Osteocyte (in vitro differentiated cells): ENCODE results near the gene LYL1. TPM values are rescaled to one million over a fixed set of nuclear protein-coding genes. Genes with fewer than 3 reads are reported as not detected.

ENCODE experiments used
- DNase-seq: peaks from one replicate; pipeline ENCODE4 v3.0.0; 2021; ENCODE audit warnings: mixed read lengths; ENCODE audit not compliant: unreplicated experiment; ENCODE audit errors: extremely low spot score
- H3K27ac Mint-ChIP-seq: one replicate; pipeline ENCODE4 v1.8.0; 2021; ENCODE audit warnings: mild to moderate bottlenecking, mixed read lengths; ENCODE audit not compliant: unreplicated experiment
- H3K27me3 Mint-ChIP-seq: one replicate; pipeline ENCODE4 v1.8.0; 2021; ENCODE audit warnings: mixed read lengths; ENCODE audit not compliant: unreplicated experiment
- H3K36me3 Mint-ChIP-seq: one replicate; pipeline ENCODE4 v1.8.0; 2021; ENCODE audit warnings: mixed read lengths; ENCODE audit not compliant: unreplicated experiment
- H3K4me1 Mint-ChIP-seq: one replicate; pipeline ENCODE4 v1.8.0; 2021; ENCODE audit warnings: mixed read lengths; ENCODE audit not compliant: unreplicated experiment
- H3K4me3 Mint-ChIP-seq: one replicate; pipeline ENCODE4 v1.8.0; 2021; ENCODE audit warnings: mild to moderate bottlenecking, moderate library complexity, mixed read lengths; ENCODE audit not compliant: unreplicated experiment
- H3K9me3 Mint-ChIP-seq: one replicate; pipeline ENCODE4 v1.8.0; 2021; ENCODE audit warnings: mixed read lengths; ENCODE audit not compliant: unreplicated experiment
- total RNA-seq: library from RNA; stranded (reverse); gene quantifications from 2 replicates; pipeline ENCODE4 v1.2.1, GENCODE V29; 2021
- TF ChIP-seq, protein P1 (sequence below): fragments of 200-600 bp; sonication (generic); IDR thresholded peaks from 2 replicates; pipeline ENCODE4 v1.5.0; 2021; ENCODE audit warnings: antibody characterized with exemption, mild to moderate bottlenecking, moderate library complexity

LYL1 gene
- total RNA-seq, 1 donor from 2014 or later: not detected

DNA sequence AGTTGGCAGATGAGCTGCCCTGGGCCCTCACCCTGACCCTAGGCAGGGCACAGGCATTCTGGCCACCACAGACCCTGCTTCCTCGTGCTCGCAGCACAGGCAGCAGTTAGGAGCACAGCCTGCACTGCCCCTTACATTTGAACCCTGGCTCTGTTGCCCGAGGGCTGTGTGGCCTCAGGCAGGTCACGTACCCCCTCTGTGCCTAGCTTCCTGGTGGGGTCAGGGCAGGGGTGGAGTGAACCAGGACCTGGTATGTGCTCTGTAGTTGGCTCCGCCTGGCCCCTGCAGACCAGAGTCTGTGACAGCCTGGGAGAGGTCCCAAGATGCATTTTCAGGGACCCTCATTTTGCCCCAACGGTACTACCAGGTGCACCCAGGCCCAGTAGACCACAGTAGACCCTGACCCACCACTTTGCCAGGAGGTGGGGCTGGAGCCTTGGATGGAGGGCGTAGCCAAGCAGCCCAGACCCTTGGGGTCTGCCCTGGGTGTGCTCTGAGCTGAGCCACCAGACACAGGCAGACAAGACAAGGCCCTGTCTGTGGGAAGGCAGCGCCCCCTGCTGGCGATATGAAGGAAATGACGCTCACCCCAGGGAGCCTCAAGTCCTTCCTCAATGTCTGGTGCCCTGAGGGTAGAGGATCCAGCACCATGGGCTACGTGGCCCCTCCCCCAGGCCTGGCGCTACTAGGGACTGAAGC lies 9.1 kb downstream of the LYL1 start:
- TF ChIP-seq, protein P1, sequence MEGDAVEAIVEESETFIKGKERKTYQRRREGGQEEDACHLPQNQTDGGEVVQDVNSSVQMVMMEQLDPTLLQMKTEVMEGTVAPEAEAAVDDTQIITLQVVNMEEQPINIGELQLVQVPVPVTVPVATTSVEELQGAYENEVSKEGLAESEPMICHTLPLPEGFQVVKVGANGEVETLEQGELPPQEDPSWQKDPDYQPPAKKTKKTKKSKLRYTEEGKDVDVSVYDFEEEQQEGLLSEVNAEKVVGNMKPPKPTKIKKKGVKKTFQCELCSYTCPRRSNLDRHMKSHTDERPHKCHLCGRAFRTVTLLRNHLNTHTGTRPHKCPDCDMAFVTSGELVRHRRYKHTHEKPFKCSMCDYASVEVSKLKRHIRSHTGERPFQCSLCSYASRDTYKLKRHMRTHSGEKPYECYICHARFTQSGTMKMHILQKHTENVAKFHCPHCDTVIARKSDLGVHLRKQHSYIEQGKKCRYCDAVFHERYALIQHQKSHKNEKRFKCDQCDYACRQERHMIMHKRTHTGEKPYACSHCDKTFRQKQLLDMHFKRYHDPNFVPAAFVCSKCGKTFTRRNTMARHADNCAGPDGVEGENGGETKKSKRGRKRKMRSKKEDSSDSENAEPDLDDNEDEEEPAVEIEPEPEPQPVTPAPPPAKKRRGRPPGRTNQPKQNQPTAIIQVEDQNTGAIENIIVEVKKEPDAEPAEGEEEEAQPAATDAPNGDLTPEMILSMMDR: peak; percentile 97
- peaks cover 12% of the 10 kb centered on the region for H3K27me3 Mint-ChIP-seq
- H3K27ac Mint-ChIP-seq: peak overlapping the region; percentile 54
- H3K4me3 Mint-ChIP-seq: no peak overlapping the region
- no peaks in the 10 kb centered on the region for H3K9me3 Mint-ChIP-seq
- peaks cover 61% of the 10 kb centered on the region for H3K4me1 Mint-ChIP-seq
- DNase-seq: peak; percentile 93
- H3K36me3 Mint-ChIP-seq: peaks cover 8% of the 10 kb centered on the region

DNA sequence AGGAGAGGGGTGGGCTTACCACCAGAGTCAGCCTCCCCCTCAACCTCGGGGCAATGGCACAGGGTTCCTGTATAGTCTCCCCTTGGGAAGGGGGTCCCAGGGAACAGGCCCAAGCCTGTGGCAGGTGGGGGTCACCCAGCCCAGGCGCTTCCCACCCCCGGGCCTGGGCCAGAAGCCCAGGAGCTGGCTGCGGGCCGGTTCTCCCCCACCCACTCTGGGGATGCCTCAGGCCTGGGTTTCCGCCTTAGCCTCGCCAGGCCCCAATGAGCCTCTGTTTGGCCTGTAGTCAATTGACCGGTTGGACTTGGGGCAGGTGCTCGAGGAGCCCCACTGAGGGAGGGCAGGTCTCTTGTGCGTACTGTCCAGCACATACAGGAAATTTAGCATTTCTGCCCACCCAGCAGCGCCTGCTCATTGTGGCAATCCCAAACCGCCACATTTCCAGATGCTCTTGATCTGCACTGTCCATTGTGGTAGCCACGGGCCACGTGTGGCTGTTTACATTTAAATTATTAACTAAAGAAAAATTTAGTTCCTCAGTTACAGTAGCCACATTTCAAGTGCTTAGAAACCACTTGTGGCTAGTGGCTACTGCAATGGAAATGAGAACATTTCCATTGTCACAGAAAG lies 9.9 kb downstream of the LYL1 start:
- no peak for DNase-seq
- Mint-ChIP-seq H3K4me1 (peaks cover 58% of the 10 kb centered on the region), H3K27me3 (peaks cover 12% of the 10 kb centered on the region), H3K9me3 (no peaks in the 10 kb centered on the region), H3K36me3 (peaks cover 9% of the 10 kb centered on the region), H3K27ac (peak overlapping the region; percentile 54), H3K4me3 (no peak overlapping the region)
- TF ChIP-seq, protein P1: no peak

DNA sequence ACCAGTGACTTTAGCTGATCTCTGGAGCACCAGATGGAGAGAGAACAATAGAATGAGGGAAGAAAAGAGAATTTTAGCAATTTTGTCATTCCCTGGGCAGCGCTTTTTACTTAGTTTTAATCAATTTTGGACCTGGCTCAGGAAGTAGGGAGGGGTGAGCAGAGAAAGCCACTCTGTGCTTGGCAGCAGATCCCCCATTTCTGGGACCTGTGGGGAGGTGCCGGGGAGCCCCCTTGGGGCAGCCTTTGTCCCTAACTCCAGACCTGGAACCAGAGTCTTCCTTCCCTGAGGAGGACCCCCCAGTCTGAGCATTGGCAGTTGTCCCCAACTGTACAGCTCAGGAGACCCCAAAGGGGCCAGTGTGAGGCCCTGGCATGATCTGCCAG lies 10.5 kb downstream of the LYL1 start:
- Mint-ChIP-seq H3K27ac (peak overlapping the region; percentile 85), H3K4me3 (no peak overlapping the region), H3K9me3 (no peaks in the 10 kb centered on the region), H3K36me3 (peaks cover 9% of the 10 kb centered on the region), H3K27me3 (peaks cover 12% of the 10 kb centered on the region), H3K4me1 (peaks cover 57% of the 10 kb centered on the region)
- DNase-seq: no peak
- TF ChIP-seq, protein P1: no peak

DNA sequence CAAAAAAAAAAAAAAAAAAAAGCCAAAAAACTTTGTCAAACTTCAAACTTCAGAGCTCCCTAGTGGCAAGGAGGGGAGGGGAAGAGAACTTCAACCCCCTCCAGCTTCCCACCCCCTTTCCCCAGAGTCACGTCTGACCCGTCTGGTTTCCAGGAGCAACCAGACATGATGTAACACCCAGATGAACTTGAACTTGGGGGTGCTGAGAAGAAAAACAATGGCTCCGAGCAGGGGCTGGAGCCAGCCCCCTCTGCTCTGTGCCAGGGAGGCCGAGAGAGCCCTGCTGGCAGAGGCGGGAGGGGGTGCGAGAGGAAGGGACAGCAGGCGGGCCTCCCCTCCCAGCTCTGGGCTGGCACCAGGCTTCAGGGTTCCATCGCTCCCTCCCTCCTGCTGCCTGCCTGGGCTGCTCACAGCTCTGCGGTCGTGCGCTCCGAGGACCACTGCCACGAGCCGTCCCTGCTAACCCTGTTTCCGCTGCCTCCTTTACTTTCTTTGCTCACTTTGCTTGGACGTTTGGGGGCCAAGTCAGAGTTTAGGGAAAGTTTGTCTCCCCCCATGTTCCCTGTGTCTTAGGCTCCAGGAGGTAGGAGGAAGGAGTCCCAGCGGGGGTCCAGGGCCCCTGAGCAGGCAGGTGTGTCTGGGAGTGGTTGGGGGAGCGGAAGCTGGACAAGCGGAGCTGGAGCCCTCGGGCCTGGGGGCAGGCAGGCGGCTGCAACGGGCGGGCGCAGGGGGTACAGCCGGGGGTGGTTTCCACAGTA lies 11.1 kb downstream of the LYL1 start:
- H3K27me3 Mint-ChIP-seq: peaks cover 8% of the 10 kb centered on the region
- peak; percentile 94 for DNase-seq
- H3K9me3 Mint-ChIP-seq: no peaks in the 10 kb centered on the region
- peaks cover 6% of the 10 kb centered on the region for H3K36me3 Mint-ChIP-seq
- peaks cover 52% of the 10 kb centered on the region for H3K4me1 Mint-ChIP-seq
- H3K4me3 Mint-ChIP-seq: peak overlapping the region; percentile 56
- TF ChIP-seq, protein P1: no peak
- peak overlapping the region; percentile 85 for H3K27ac Mint-ChIP-seq
